ENCODE data around the gene C4orf33.

DNA sequence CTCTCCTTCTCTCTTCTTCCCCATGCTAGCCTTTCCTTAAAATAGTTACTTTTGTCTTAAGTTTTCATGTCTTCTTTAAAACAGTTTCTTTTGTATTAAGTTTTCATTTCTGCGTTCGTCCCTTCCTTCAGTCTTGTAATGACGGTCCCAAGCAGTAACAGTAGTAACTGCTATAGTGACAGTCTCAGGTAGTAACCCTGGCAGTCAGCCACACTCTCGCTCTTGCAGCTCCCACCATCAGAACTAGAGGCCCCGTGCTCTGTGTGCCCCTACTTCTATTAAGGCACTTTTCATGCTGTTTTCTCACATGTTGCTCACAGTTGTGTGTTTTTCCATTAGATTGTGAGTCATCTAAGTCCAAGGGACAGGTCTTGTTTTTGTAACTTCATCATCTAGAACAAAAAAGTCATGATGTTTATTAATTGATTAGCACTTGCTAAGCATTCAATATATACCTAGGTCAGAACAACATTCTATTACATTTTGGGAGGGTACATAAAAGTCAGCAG is 49.3 kb downstream of the C4orf33 start:
- TF ChIP-seq, protein P1, sequence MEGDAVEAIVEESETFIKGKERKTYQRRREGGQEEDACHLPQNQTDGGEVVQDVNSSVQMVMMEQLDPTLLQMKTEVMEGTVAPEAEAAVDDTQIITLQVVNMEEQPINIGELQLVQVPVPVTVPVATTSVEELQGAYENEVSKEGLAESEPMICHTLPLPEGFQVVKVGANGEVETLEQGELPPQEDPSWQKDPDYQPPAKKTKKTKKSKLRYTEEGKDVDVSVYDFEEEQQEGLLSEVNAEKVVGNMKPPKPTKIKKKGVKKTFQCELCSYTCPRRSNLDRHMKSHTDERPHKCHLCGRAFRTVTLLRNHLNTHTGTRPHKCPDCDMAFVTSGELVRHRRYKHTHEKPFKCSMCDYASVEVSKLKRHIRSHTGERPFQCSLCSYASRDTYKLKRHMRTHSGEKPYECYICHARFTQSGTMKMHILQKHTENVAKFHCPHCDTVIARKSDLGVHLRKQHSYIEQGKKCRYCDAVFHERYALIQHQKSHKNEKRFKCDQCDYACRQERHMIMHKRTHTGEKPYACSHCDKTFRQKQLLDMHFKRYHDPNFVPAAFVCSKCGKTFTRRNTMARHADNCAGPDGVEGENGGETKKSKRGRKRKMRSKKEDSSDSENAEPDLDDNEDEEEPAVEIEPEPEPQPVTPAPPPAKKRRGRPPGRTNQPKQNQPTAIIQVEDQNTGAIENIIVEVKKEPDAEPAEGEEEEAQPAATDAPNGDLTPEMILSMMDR (conservative IDR thresholded peaks at IDR 0.05) = no peak
- TF ChIP-seq EZH2 (IDR thresholded peaks at IDR 0.05; ENCODE audit: low read depth) = no peak

Measured in PC-9 (cell line).